ENCODE results near the gene TOP1. TPM values are rescaled to one million over a fixed set of nuclear protein-coding genes. Genes with fewer than 3 reads are reported as not detected.
A peak's percentile ranks its signal among the peaks of the same experiment; 100 is the strongest.

The TOP1 gene
- total RNA-seq, 2 donors from 2014 or later, result 19.7 to 21.2 TPM

DNA sequence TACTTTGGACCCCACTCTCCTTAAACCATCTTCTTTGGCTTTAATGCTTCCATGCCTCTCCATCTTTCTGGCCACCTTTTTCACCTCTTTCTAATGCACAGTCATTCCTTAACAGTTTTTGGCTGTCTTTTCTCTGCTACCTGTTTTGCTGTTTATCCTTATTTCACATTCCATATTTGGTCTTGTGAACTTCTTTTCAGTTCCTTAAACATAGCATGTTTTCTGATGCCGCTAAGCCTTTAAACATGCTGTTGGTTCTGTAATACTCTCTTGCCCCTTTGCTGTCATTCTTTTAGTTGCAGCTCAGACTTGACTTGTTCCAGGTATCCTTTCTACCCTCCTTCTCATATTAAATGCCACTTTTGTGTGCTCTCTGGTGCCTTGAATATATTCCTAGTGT, 35.8 kb downstream of the TOP1 start:
- no peak for DNase-seq (ENCODE audit: low spot score)
- peaks cover 0 to 15% of the 10 kb centered on the region in 2 donors for H3K4me1 ChIP-seq
- H3K4me3 ChIP-seq, result no peak overlapping the region
- TF ChIP-seq CTCF (IDR thresholded peaks at IDR 0.05), result no peak
- H3K36me3 ChIP-seq, result no peaks in the 10 kb centered on the region
- H3K27me3 ChIP-seq, result no peaks in the 10 kb centered on the region
- H3K9me3 ChIP-seq, result no peaks in the 10 kb centered on the region
- H3K27ac ChIP-seq, result no peak overlapping the region

DNA sequence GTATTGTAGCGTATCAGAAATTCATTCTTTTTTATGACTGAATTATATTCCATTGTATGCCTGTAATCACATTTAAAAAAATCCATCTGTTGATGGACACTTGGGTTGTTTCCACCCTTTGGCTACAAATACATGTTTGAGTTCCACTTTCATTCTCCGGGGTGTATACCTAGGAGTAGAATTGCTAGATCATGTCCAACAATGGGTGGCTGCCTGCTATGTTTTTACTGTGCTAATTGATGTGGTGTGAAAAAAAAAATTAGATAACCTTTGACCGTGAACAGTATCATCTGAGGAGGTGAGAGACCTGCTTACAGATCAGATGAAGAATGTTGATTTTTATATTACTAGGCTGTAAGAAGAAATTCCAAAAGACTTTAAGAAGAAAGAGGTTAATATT, 37.1 kb downstream of the TOP1 start:
- no peaks in the 10 kb centered on the region for H3K9me3 ChIP-seq
- H3K4me1 ChIP-seq, result peaks cover 0 to 18% of the 10 kb centered on the region in 2 donors
- no peak for TF ChIP-seq CTCF (IDR thresholded peaks at IDR 0.05)
- no peaks in the 10 kb centered on the region for H3K36me3 ChIP-seq
- H3K27me3 ChIP-seq, result no peaks in the 10 kb centered on the region
- H3K4me3 ChIP-seq, result no peak overlapping the region
- H3K27ac ChIP-seq, result no peak overlapping the region
- DNase-seq (ENCODE audit: low spot score), result no peak

DNA sequence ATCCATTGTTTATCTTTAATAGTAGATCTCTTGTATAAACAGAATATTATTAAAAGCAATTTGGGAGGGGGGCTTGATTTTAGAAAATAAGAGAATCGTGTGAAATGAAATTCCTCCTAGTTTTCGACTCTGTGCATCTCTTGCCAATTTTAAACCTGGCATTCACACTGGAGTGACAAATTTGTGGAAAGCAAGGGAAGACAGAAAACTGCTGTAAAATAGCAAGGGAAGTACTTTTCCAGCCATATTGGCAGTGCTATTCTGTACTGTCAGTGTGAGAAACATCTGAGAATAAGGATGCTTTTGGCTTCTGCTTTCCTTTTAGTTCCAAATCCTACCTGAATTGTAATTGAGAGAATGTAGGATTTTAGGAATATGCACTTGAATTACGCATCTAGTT, 40.2 kb downstream of the TOP1 start:
- no peaks in the 10 kb centered on the region for H3K36me3 ChIP-seq
- no peaks in the 10 kb centered on the region for H3K27me3 ChIP-seq
- no peak overlapping the region for H3K4me3 ChIP-seq
- DNase-seq (ENCODE audit: low spot score), result no peak
- no peaks in the 10 kb centered on the region for H3K9me3 ChIP-seq
- H3K4me1 ChIP-seq, result peaks cover 0 to 42% of the 10 kb centered on the region in 2 donors
- H3K27ac ChIP-seq, result no peak overlapping the region
- no peak for TF ChIP-seq CTCF (IDR thresholded peaks at IDR 0.05)

GRCh38 chr20:41072190-41072863, 43.7 kb downstream of the TOP1 start:
- no peak for TF ChIP-seq CTCF (IDR thresholded peaks at IDR 0.05)
- H3K9me3 ChIP-seq, result no peaks in the 10 kb centered on the region
- peak overlapping the region; percentile 57 for H3K27ac ChIP-seq
- no peak overlapping the region for H3K4me3 ChIP-seq
- H3K36me3 ChIP-seq, result no peaks in the 10 kb centered on the region
- H3K4me1 ChIP-seq, result peaks cover 0 to 63% of the 10 kb centered on the region in 2 donors
- H3K27me3 ChIP-seq, result no peaks in the 10 kb centered on the region
- DNase-seq (ENCODE audit: low spot score), result no peak

DNA sequence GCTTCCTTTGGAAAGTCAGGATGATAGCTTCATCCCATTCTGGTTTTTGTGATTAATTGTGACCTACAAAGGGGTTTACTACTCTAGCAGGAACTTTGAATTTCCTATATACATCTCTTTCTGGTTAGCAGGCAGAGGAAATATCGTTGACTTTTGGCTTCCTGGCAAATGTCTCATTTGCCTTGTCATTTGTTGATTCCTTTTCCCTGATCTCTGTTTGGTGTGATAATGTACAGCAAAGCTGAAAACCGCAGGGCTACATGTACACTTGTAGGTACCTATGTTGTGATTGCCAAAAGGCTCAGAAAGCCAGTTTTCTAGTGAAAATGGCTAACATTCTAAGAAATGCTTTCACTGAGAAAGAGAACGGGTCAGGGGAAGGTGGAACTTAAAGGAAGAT, 44.3 kb downstream of the TOP1 start:
- H3K4me3 ChIP-seq, result no peak overlapping the region
- DNase-seq (ENCODE audit: low spot score), result no peak
- H3K4me1 ChIP-seq, result peaks cover 0 to 63% of the 10 kb centered on the region in 2 donors
- TF ChIP-seq CTCF (IDR thresholded peaks at IDR 0.05), result no peak
- no peaks in the 10 kb centered on the region for H3K9me3 ChIP-seq
- peaks cover 3% of the 10 kb centered on the region for H3K36me3 ChIP-seq
- H3K27me3 ChIP-seq, result no peaks in the 10 kb centered on the region
- peak overlapping the region; percentile 57 for H3K27ac ChIP-seq

GRCh38 chr20:41074441-41074840, 45.8 kb downstream of the TOP1 start:
- no peak for TF ChIP-seq CTCF (IDR thresholded peaks at IDR 0.05)
- no peaks in the 10 kb centered on the region for H3K9me3 ChIP-seq
- H3K4me3 ChIP-seq, result no peak overlapping the region
- H3K4me1 ChIP-seq, result peaks cover 0 to 71% of the 10 kb centered on the region in 2 donors
- peaks cover 9% of the 10 kb centered on the region for H3K36me3 ChIP-seq
- no peaks in the 10 kb centered on the region for H3K27me3 ChIP-seq
- no peak for DNase-seq (ENCODE audit: low spot score)
- H3K27ac ChIP-seq, result no peak overlapping the region
